Trophoblast cell (in vitro differentiated cells and primary cell): Measurements from ENCODE around the gene PPP6R2. TPM values are rescaled to one million over a fixed set of nuclear protein-coding genes. Genes with fewer than 3 reads are reported as not detected.

Experiments used
- DNase-seq, 2 donors: peaks; one replicate each; pipeline ENCODE4 v3.0.0-alpha.2; 2016
- H2AFZ ChIP-seq: 2 replicates; pipeline ENCODE4 v1.6.1; 2013; ENCODE audit warnings: low read length, moderate library complexity, mild to moderate bottlenecking; ENCODE audit not compliant: insufficient read depth, poor library complexity
- H2AK5ac ChIP-seq: 2 replicates; pipeline ENCODE4 v1.6.1; 2013; ENCODE audit warnings: mild to moderate bottlenecking, low read length
- H2BK120ac ChIP-seq: 2 replicates; pipeline ENCODE4 v1.6.1; 2013; ENCODE audit warnings: low read length, mild to moderate bottlenecking, moderate library complexity; ENCODE audit not compliant: insufficient read depth, poor library complexity
- H2BK12ac ChIP-seq: 2 replicates; pipeline ENCODE4 v1.6.1; 2013; ENCODE audit warnings: mild to moderate bottlenecking, low read length, moderate library complexity
- H2BK5ac ChIP-seq: 2 replicates; pipeline ENCODE4 v1.6.1; 2013; ENCODE audit warnings: low read length, low read depth, moderate library complexity, mild to moderate bottlenecking; ENCODE audit not compliant: poor library complexity
- H3K14ac ChIP-seq: 2 replicates; pipeline ENCODE4 v1.6.1; 2013; ENCODE audit warnings: mild to moderate bottlenecking, low read length
- H3K18ac ChIP-seq: 2 replicates; pipeline ENCODE4 v1.6.1; 2013; ENCODE audit warnings: mild to moderate bottlenecking, low read length
- H3K23ac ChIP-seq: 2 replicates; pipeline ENCODE4 v1.6.1; 2013; ENCODE audit warnings: low read length
- H3K27ac ChIP-seq: 2 replicates; pipeline ENCODE4 v1.5.1; 2013; ENCODE audit warnings: low read depth, mild to moderate bottlenecking, inconsistent platforms, low read length, moderate library complexity
- H3K27me3 ChIP-seq: 2 replicates; pipeline ENCODE4 v1.6.1; 2013; ENCODE audit warnings: inconsistent platforms, mild to moderate bottlenecking, low read length, moderate library complexity; ENCODE audit not compliant: insufficient read depth
- H3K36me3 ChIP-seq, 2 experiments: 1 replicate in 1 of 2; 2 replicates in 1 of 2; pipeline ENCODE4 v1.6.1; 2013; ENCODE audit warnings: low read length in 2 of 2, mild to moderate bottlenecking in 2 of 2, moderate library complexity in 1 of 2; ENCODE audit not compliant: insufficient read depth in 2 of 2, control insufficient read depth in 1 of 2
- H3K4ac ChIP-seq: 2 replicates; pipeline ENCODE4 v1.6.1; 2013; ENCODE audit warnings: low read depth, mild to moderate bottlenecking, low read length, moderate library complexity
- H3K4me1 ChIP-seq, 2 experiments: 1 replicate in 1 of 2; 2 replicates in 1 of 2; pipeline ENCODE4 v1.6.1; 2013; ENCODE audit warnings: low read length in 2 of 2, mild to moderate bottlenecking in 2 of 2, moderate library complexity in 1 of 2; ENCODE audit not compliant: insufficient read depth in 2 of 2, control insufficient read depth in 1 of 2
- H3K4me2 ChIP-seq: 2 replicates; pipeline ENCODE4 v1.6.1; 2013; ENCODE audit warnings: inconsistent platforms, mild to moderate bottlenecking, low read length, moderate library complexity
- H3K4me3 ChIP-seq: 2 replicates; pipeline ENCODE4 v1.5.1; 2013; ENCODE audit warnings: mild to moderate bottlenecking, low read depth, low read length, inconsistent platforms
- H3K79me1 ChIP-seq: one replicate; pipeline ENCODE4 v1.6.1; 2013; ENCODE audit warnings: low read length
- H3K79me2 ChIP-seq: 2 replicates; pipeline ENCODE4 v1.6.1; 2013; ENCODE audit warnings: low read length, mild to moderate bottlenecking; ENCODE audit not compliant: control insufficient read depth, insufficient read depth, poor library complexity
- H3K9ac ChIP-seq: 2 replicates; pipeline ENCODE4 v1.6.1; 2013; ENCODE audit warnings: mild to moderate bottlenecking, low read length
- H3K9me3 ChIP-seq: 2 replicates; pipeline ENCODE4 v1.6.1; 2013; ENCODE audit warnings: low read depth, mild to moderate bottlenecking, control low read depth, inconsistent platforms, low read length; ENCODE audit not compliant: insufficient read depth
- H4K12ac ChIP-seq: 2 replicates; pipeline ENCODE4 v1.6.1; 2013; ENCODE audit warnings: low read depth, mild to moderate bottlenecking, low read length, moderate library complexity
- H4K8ac ChIP-seq: 2 replicates; pipeline ENCODE4 v1.6.1; 2013; ENCODE audit warnings: low read depth, mild to moderate bottlenecking, low read length, moderate library complexity
- H4K91ac ChIP-seq: one replicate; pipeline ENCODE4 v1.6.1; 2013; ENCODE audit warnings: low read depth, mild to moderate bottlenecking, low read length, moderate library complexity
- WGBS: extraction: QIAGEN DNeasy Blood & Tissue Kit; methylation state at CpG from one replicate; pipeline ENCODE4 v1.1.7; 2013; ENCODE audit warnings: missing lambda C conversion rate; ENCODE audit not compliant: insufficient read length, insufficient coverage; ENCODE audit errors: extremely low coverage; 5-methylcytosine and 5-hydroxymethylcytosine counted together
- polyA plus RNA-seq: library from polyadenylated mRNA; stranded (reverse); fragments of 200-250 nt; gene quantifications from 2 replicates; pipeline ENCODE4 v1.2.3, GENCODE V29; 2013

PPP6R2 gene
- polyA plus RNA-seq, result 25.5 and 25.7 TPM in 2 replicates

DNA sequence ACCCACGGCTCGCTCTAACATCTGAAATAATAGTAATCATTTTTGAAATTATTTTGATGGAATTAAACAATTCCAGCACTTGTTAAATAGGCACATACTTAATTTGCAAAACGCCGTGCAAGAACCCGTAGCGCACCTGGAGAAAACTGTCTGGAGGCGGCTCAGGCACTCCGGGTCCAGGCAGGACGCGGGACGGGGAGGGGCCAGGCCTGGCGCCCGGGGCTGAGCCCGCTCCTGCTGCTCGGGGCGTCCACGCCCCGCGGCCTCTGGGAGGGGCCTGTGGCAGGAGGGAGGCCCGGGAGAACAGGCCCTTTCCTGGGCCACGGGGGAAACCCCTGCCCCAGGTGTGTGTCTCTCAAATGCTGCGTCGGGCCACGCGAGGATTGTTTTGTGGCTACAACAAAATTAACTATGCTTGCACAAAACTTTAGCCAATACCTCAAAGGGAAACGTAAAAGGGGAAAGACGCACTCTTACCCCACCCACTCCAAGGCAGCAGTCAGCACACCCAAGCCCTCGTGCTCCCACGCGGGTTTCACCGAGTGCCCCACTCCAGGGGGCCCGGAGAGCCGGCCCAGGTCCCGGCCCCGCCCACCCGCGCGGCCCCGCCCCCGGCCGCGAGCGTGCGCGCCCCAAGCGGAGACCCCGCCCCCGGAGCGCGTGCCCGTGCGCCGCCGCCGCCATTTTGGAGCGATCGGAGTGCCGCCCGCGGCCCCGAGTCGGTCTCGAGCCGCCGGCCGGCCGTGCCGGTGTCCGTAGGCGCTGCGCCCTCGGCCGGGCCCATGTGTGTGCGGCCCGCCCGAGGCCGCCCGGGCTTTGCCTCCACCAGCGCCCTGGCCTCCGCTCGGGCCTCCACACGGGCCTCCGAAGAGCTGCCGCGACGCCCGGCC, at the start of gene PPP6R2:
Gene PPP6R2 (plus strand): TSS at position 677 of the 890 bp plus-strand sequence. CDS start 50,582 bp downstream, outside the sequence.
- peak within 1 kb of the TSS; percentile 86 for H4K8ac ChIP-seq
- no peaks in the 10 kb centered on the region for H3K27me3 ChIP-seq
- peak within 1 kb of the TSS; percentile 87 for H3K9ac ChIP-seq
- peak within 1 kb of the TSS; percentile 67 for H4K12ac ChIP-seq
- peak within 1 kb of the TSS; percentile 79 for H3K14ac ChIP-seq
- peak; percentile 95 to 96 for DNase-seq
- H3K79me1 ChIP-seq, result peaks cover 6% of the 10 kb centered on the region
- peaks cover 5% of the 10 kb centered on the region for H3K79me2 ChIP-seq
- H3K4me3 ChIP-seq, result peak within 1 kb of the TSS; percentile 93
- WGBS, result no CpG with 5 or more reads among the region's 87 CpGs
- peaks cover 3% of the 10 kb centered on the region in 2 experiments for H3K36me3 ChIP-seq
- peak within 1 kb of the TSS; percentile 66 for H3K18ac ChIP-seq
- peak within 1 kb of the TSS; percentile 90 for H2AFZ ChIP-seq
- H2AK5ac ChIP-seq, result peak within 1 kb of the TSS; percentile 50
- peak within 1 kb of the TSS; percentile 76 for H3K4me2 ChIP-seq
- H2BK120ac ChIP-seq, result peak within 1 kb of the TSS; percentile 61
- H3K9me3 ChIP-seq, result peaks cover 24% of the 10 kb centered on the region
- peak within 1 kb of the TSS; percentile 74 for H2BK5ac ChIP-seq
- no peak within 1 kb of the TSS for H2BK12ac ChIP-seq
- peak within 1 kb of the TSS; percentile 68 for H3K27ac ChIP-seq
- H3K23ac ChIP-seq, result no peak within 1 kb of the TSS
- H3K4me1 ChIP-seq, result peaks cover 3% of the 10 kb centered on the region in 2 experiments
- peak within 1 kb of the TSS; percentile 72 for H3K4ac ChIP-seq
- peak within 1 kb of the TSS; percentile 80 for H4K91ac ChIP-seq

- Histone ChIP-seq H4K8ac (peak overlapping the region; percentile 18), H2AK5ac (peak overlapping the region; percentile 51), H3K9me3 (peaks cover 4% of the 10 kb centered on the region), H3K4ac (peak overlapping the region; percentile 21), H2BK5ac (peak overlapping the region; percentile 68), H4K12ac (no peak overlapping the region), H3K9ac (no peak overlapping the region), H3K4me2 (peak overlapping the region; percentile 64), H3K79me2 (peaks cover 13% of the 10 kb centered on the region), H3K18ac (peak overlapping the region; percentile 54), H3K23ac (no peak overlapping the region), H3K36me3 (peaks cover 29 to 33% of the 10 kb centered on the region in 2 experiments), H2AFZ (peak overlapping the region; percentile 68), H3K14ac (peak overlapping the region; percentile 80), H2BK120ac (peak overlapping the region; percentile 91), H4K91ac (peak overlapping the region; percentile 82), H3K4me1 (peaks cover 27 to 34% of the 10 kb centered on the region in 2 experiments), H3K27me3 (no peaks in the 10 kb centered on the region), H2BK12ac (peak overlapping the region; percentile 19), H3K79me1 (peaks cover 22% of the 10 kb centered on the region), H3K27ac (peak overlapping the region; percentile 90), H3K4me3 (no peak overlapping the region)
- peak; percentile 78 to 89 for DNase-seq
- no CpG with 5 or more reads among the region's 42 CpGs for WGBS
These were observed 49.4 kb upstream of the PPP6R2 start for GRCh38 chr22:50293441-50294318.

GRCh38 chr22:50294319-50294656, 48.8 kb upstream of the PPP6R2 start:
- Histone ChIP-seq H3K4me3 (no peak overlapping the region), H2AFZ (peak overlapping the region; percentile 11)

More at GRCh38 chr22:50294319-50294656, 48.8 kb upstream of the PPP6R2 start:
- Histone ChIP-seq H3K9ac (no peak overlapping the region), H3K4me1 (peaks cover 29 to 37% of the 10 kb centered on the region in 2 experiments), H2BK120ac (peak overlapping the region; percentile 49), H4K8ac (peak overlapping the region; percentile 10), H3K79me2 (peaks cover 15% of the 10 kb centered on the region), H4K91ac (peak overlapping the region; percentile 69), H3K14ac (peak overlapping the region; percentile 80), H3K27ac (peak overlapping the region; percentile 73), H2BK12ac (peak overlapping the region; percentile 19), H3K4ac (no peak overlapping the region), H3K27me3 (no peaks in the 10 kb centered on the region), H3K9me3 (peaks cover 4% of the 10 kb centered on the region), H3K4me2 (no peak overlapping the region), H3K36me3 (peaks cover 23 to 27% of the 10 kb centered on the region in 2 experiments), H3K23ac (no peak overlapping the region), H4K12ac (no peak overlapping the region), H2AK5ac (peak overlapping the region; percentile 51), H2BK5ac (peak overlapping the region; percentile 68), H3K79me1 (peaks cover 25% of the 10 kb centered on the region), H3K18ac (peak overlapping the region; percentile 54)
- no CpG with 5 or more reads among the region's 5 CpGs for WGBS
- no peak for DNase-seq
